ENCODE data around the gene GATB.

Gene GATB

GRCh38 chr4:151676301-151676700 is 84.5 kb downstream of the GATB start:
- no peak for DNase-seq (ENCODE audit: low read depth in 4 of 4, low spot score in 1 of 4)

GRCh38 chr4:151675411-151675971 is 85.3 kb downstream of the GATB start:
- no peak for DNase-seq (ENCODE audit: low read depth in 4 of 4, low spot score in 1 of 4)

- no peak for DNase-seq (ENCODE audit: low read depth in 4 of 4, low spot score in 1 of 4)
These were observed 85.9 kb downstream of the GATB start for GRCh38 chr4:151674804-151675391.

- no peak for DNase-seq (ENCODE audit: low read depth in 4 of 4, low spot score in 1 of 4)
These were observed 86.8 kb downstream of the GATB start for GRCh38 chr4:151673908-151674520.

- no peak for DNase-seq (ENCODE audit: low read depth in 4 of 4, low spot score in 1 of 4)
These were observed 87.8 kb downstream of the GATB start for GRCh38 chr4:151672996-151673395.

GRCh38 chr4:151671541-151672059 is 89.2 kb downstream of the GATB start:
- DNase-seq (ENCODE audit: low read depth in 4 of 4, low spot score in 1 of 4), result no peak

- no peak for DNase-seq (ENCODE audit: low read depth in 4 of 4, low spot score in 1 of 4)
These were observed 90.0 kb downstream of the GATB start for GRCh38 chr4:151670843-151671242.

- DNase-seq (ENCODE audit: low read depth in 4 of 4, low spot score in 1 of 4), result no peak
These were observed 90.8 kb downstream of the GATB start for GRCh38 chr4:151669990-151670389.

- no peak for DNase-seq (ENCODE audit: low read depth in 4 of 4, low spot score in 1 of 4)
These were observed 92.0 kb downstream of the GATB start for GRCh38 chr4:151668689-151669402.

GRCh38 chr4:151667666-151668065 is 93.1 kb downstream of the GATB start:
- DNase-seq (ENCODE audit: low read depth in 4 of 4, low spot score in 1 of 4), result no peak

GRCh38 chr4:151667048-151667447 is 93.8 kb downstream of the GATB start:
- DNase-seq (ENCODE audit: low read depth in 4 of 4, low spot score in 1 of 4), result no peak

GRCh38 chr4:151666501-151666900 is 94.3 kb downstream of the GATB start:
- DNase-seq (ENCODE audit: low read depth in 4 of 4, low spot score in 1 of 4), result no peak

- DNase-seq (ENCODE audit: low read depth in 4 of 4, low spot score in 1 of 4), result no peak
These were observed 95.1 kb downstream of the GATB start for GRCh38 chr4:151665785-151666127.

- DNase-seq (ENCODE audit: low read depth in 4 of 4, low spot score in 1 of 4), result no peak
These were observed 95.6 kb downstream of the GATB start for GRCh38 chr4:151665022-151665784.

- DNase-seq (ENCODE audit: low read depth in 4 of 4, low spot score in 1 of 4), result no peak
These were observed 96.5 kb downstream of the GATB start for GRCh38 chr4:151664289-151664688.

GRCh38 chr4:151663109-151663508 is 97.7 kb downstream of the GATB start:
- no peak for DNase-seq (ENCODE audit: low read depth in 4 of 4, low spot score in 1 of 4)

GRCh38 chr4:151661873-151662272 is 98.9 kb downstream of the GATB start:
- no peak for DNase-seq (ENCODE audit: low read depth in 4 of 4, low spot score in 1 of 4)

GRCh38 chr4:151660676-151661075 is 100.1 kb downstream of the GATB start:
- no peak for DNase-seq (ENCODE audit: low read depth in 4 of 4, low spot score in 1 of 4)

GRCh38 chr4:151659601-151660364 is 101.0 kb downstream of the GATB start:
- no peak for DNase-seq (ENCODE audit: low read depth in 4 of 4, low spot score in 1 of 4)

- no peak for DNase-seq (ENCODE audit: low read depth in 4 of 4, low spot score in 1 of 4)
These were observed 101.7 kb downstream of the GATB start for GRCh38 chr4:151658959-151659600.
